GM23248 (cell line): Measurements from ENCODE around the gene SCD5. TPM values are rescaled to one million over a fixed set of nuclear protein-coding genes. Genes with fewer than 3 reads are reported as not detected.

Experiments used
- DNase-seq: peaks from one replicate; pipeline ENCODE4 v3.0.0-alpha.2; 2015
- H2AFZ ChIP-seq: fragments of 200-600 bp; sonication (generic); 2 replicates; pipeline ENCODE4 v1.6.1; 2016; ENCODE audit warnings: antibody characterized with exemption
- H3F3A ChIP-seq: fragments of 200-600 bp; sonication (generic); 2 replicates; pipeline ENCODE4 v1.6.1; 2016; ENCODE audit warnings: mild to moderate bottlenecking, antibody characterized with exemption, mixed run types; ENCODE audit not compliant: insufficient read depth
- H3K27ac ChIP-seq: fragments of 200-600 bp; sonication (generic); 2 replicates; pipeline ENCODE4 v1.5.1; 2016; ENCODE audit warnings: mild to moderate bottlenecking
- H3K27me3 ChIP-seq: fragments of 200-600 bp; sonication (generic); replicated peaks from 2 replicates; pipeline ENCODE4 v1.6.1; 2016; ENCODE audit warnings: mild to moderate bottlenecking; ENCODE audit not compliant: insufficient read depth
- H3K36me3 ChIP-seq: fragments of 200-600 bp; sonication (generic); 2 replicates; pipeline ENCODE4 v1.6.1; 2016; ENCODE audit warnings: low read depth, mild to moderate bottlenecking
- H3K4me1 ChIP-seq: fragments of 200-600 bp; sonication (generic); 2 replicates; pipeline ENCODE4 v1.6.1; 2016; ENCODE audit warnings: mild to moderate bottlenecking; ENCODE audit not compliant: insufficient read depth
- H3K4me2 ChIP-seq: fragments of 200-600 bp; sonication (generic); one replicate; pipeline ENCODE4 v1.6.1; 2016; ENCODE audit warnings: mild to moderate bottlenecking; ENCODE audit not compliant: unreplicated experiment
- H3K4me3 ChIP-seq: fragments of 200-600 bp; sonication (generic); 2 replicates; pipeline ENCODE4 v1.5.1; 2016; ENCODE audit warnings: mild to moderate bottlenecking
- H3K79me2 ChIP-seq: fragments of 200-600 bp; sonication (generic); 2 replicates; pipeline ENCODE4 v1.6.1; 2016; ENCODE audit warnings: mild to moderate bottlenecking; ENCODE audit not compliant: insufficient read depth
- H3K9ac ChIP-seq: fragments of 200-600 bp; sonication (generic); 2 replicates; pipeline ENCODE4 v1.6.1; 2016; ENCODE audit warnings: mild to moderate bottlenecking
- H3K9me2 ChIP-seq: fragments of 200-600 bp; sonication (generic); 2 replicates; pipeline ENCODE4 v1.6.1; 2016; ENCODE audit warnings: mixed run types, mild to moderate bottlenecking, moderate library complexity; ENCODE audit not compliant: insufficient read depth
- H3K9me3 ChIP-seq: fragments of 200-600 bp; sonication (generic); one replicate; pipeline ENCODE4 v1.6.1; 2017; ENCODE audit warnings: low read depth
- H4K20me1 ChIP-seq: fragments of 200-600 bp; sonication (generic); 2 replicates; pipeline ENCODE4 v1.6.0; 2016; ENCODE audit not compliant: insufficient read depth
- EZH2 ChIP-seq: fragments of 200-600 bp; sonication (generic); IDR thresholded peaks from 2 replicates; pipeline ENCODE4 v1.6.1; 2018; ENCODE audit warnings: antibody characterized with exemption, mild to moderate bottlenecking; ENCODE audit not compliant: insufficient read depth, poor library complexity, severe bottlenecking
- EZH2phosphoT487 ChIP-seq: fragments of 200-600 bp; sonication (generic); IDR thresholded peaks from 2 replicates; pipeline ENCODE4 v1.6.1; 2018; ENCODE audit warnings: antibody characterized with exemption, moderate library complexity, mild to moderate bottlenecking, low read depth; ENCODE audit not compliant: insufficient read depth
- WGBS, 2 experiments: methylation state at CpG; one replicate each; pipeline ENCODE4 v1.1.6; 2015 to 2017; ENCODE audit warnings: low lambda C conversion rate in 2 of 2, low coverage in 1 of 2; ENCODE audit errors: missing lambda C conversion rate in 2 of 2; 5-methylcytosine and 5-hydroxymethylcytosine counted together
- in situ Hi-C: fragments of 300-500 bp; cut with MboI; formaldehyde crosslinking; loops from 2 replicates; pipeline ENCODE4 v1.15.0; 2020
- polyA plus RNA-seq: library from polyadenylated mRNA; unstranded; fragments of >200 nt; fragmentation: Nextera tagmentation; extraction: Ambion mirVana; gene quantifications from 2 replicates; pipeline ENCODE4 v1.2.1, GENCODE V29; 2016
- total RNA-seq: library from RNA; depleted of rRNA; stranded (reverse); fragments of >200 nt; shearing (Covaris generic); gene quantifications from 2 replicates; pipeline ENCODE4 v1.2.3, GENCODE V29; 2014

SCD5 gene
- total and polyA plus RNA-seq, 2 experiments from 2014 or later: 12.5 to 39.8 TPM

DNA sequence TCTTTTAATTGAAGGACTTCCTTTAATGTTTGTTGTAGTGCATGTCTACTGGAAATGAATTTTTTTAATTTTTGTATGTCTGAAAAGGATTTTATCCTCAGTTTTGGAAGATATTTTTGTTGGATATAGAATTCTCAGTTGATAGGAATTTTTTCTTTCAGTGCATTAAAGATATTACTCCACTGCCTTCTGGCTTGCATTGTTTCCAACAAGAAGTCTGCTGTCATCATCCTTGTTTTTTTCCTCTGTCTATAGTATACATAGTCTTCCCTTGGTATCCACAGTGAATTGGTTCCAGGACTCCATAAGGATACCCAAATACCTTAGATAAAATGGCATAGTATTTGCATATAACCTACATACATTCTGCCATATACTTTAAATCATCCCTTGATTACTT lies 33.5 kb downstream of the SCD5 start:
- in situ Hi-C loops: loop anchor here (25.0 kb wide), 1 partner anchor 97 kb away; no protein-coding TSS in a partner anchor

DNA sequence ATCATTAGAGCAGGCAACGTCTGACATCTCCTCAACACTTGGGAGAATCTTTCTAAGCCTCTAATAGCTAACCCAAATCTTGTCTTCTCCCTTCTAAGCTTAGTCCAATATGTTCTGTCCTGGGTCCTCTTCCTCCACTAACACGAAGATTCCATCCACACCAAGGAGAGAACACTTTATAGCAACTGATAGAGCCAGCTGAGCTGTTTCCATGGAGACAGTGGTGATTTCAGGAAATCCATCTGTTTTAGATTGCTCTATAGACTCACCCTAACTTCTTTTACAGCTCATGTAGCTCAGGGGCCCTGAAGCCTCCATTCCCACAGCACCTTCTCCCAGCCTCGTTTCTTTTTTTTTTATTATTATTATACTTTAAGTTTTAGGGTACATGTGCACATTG lies 37.4 kb downstream of the SCD5 start:
- H3K79me2 ChIP-seq: peaks cover 14% of the 10 kb centered on the region
- WGBS, 2 experiments: 44 to 58% methylated on average over 3 of the region's 3 CpGs
- no peak overlapping the region for H3K9ac ChIP-seq
- no peak overlapping the region for H3K4me3 ChIP-seq
- no peaks in the 10 kb centered on the region for H4K20me1 ChIP-seq
- H3K9me2 ChIP-seq: no peaks in the 10 kb centered on the region
- H3F3A ChIP-seq: no peaks in the 10 kb centered on the region
- H2AFZ ChIP-seq: no peak overlapping the region
- in situ Hi-C loops: loop anchor here (25.0 kb wide), 1 partner anchor 101 kb away; no protein-coding TSS in a partner anchor
- TF ChIP-seq EZH2 (no peak), EZH2phosphoT487 (no peak)
- DNase-seq: peak; percentile 37
- no peaks in the 10 kb centered on the region for H3K27me3 ChIP-seq
- no peaks in the 10 kb centered on the region for H3K9me3 ChIP-seq
- no peak overlapping the region for H3K4me2 ChIP-seq
- no peaks in the 10 kb centered on the region for H3K4me1 ChIP-seq
- no peaks in the 10 kb centered on the region for H3K36me3 ChIP-seq
- H3K27ac ChIP-seq: no peak overlapping the region

More for the DNA sequence above, 33.5 kb downstream of the SCD5 start:
- Histone ChIP-seq H4K20me1 (no peaks in the 10 kb centered on the region), H3K9me3 (no peaks in the 10 kb centered on the region), H3K4me1 (no peaks in the 10 kb centered on the region), H3K9ac (no peak overlapping the region), H3K36me3 (no peaks in the 10 kb centered on the region), H3K9me2 (no peaks in the 10 kb centered on the region), H3K4me3 (no peak overlapping the region), H3K79me2 (peaks cover 43% of the 10 kb centered on the region), H2AFZ (no peak overlapping the region), H3K27me3 (no peaks in the 10 kb centered on the region), H3K27ac (no peak overlapping the region), H3F3A (no peaks in the 10 kb centered on the region), H3K4me2 (no peak overlapping the region)
- DNase-seq: no peak
- TF ChIP-seq EZH2: no peak
- no peak for TF ChIP-seq EZH2phosphoT487

DNA sequence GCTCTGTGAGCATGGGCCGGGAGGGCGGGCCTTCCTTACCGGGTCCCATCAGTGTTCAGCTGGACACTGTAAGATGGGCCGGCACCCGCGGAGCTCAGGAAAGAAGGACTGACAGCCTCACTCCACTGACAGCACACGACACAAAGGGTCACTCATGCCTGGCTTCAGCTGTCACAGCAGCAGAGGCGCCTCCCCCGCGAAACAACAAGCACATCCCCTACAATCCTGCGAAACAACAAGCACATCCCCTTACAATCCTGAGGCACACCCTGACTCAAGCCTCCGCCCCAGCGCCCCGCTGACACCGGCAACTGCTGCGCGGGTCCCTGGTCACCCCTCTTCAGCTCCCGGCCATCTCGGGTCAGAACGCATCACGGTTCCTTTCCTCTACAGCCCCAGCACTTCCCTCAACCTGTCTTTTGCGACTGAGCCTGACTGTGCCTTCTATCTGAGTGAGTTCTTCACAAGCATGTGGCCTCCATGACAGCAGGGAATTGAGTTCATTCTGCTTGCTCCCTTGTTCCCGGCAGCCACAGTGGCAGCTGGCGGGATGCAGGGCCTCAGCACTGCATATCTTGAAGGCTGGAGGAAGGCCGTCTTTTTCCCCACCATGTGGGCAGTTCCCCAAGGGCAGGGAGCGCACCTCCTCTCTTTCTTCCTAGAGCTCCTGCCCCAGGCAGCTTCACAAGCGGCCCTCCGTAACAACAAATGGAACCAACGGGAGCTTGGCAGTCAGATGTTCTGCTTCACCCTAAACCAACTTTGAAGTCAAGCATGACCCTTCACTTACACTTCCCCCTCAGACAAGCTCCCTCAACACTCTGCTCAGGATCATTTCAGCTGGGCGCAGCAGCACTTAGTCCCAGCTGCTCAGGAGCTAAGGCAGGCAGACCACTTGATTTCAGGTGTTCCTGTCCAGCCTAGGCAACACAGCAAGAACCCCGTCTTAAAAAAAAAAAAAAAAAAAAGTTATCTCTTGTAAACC lies 39.6 kb downstream of the SCD5 start:
- Histone ChIP-seq H3K9ac (no peak overlapping the region), H3K4me2 (no peak overlapping the region), H3K4me1 (peaks cover 5% of the 10 kb centered on the region), H4K20me1 (no peaks in the 10 kb centered on the region), H3K27ac (no peak overlapping the region), H3K4me3 (no peak overlapping the region), H3K9me2 (no peaks in the 10 kb centered on the region), H3K36me3 (no peaks in the 10 kb centered on the region), H3F3A (peaks cover 2% of the 10 kb centered on the region; the same call in 1 of the 2 replicates), H3K9me3 (no peaks in the 10 kb centered on the region), H2AFZ (no peak overlapping the region), H3K79me2 (peaks cover 28% of the 10 kb centered on the region; the same call in 1 of the 2 replicates), H3K27me3 (no peaks in the 10 kb centered on the region)
- 82 to 86% methylated on average over 26 to 30 of the region's 31 CpGs for WGBS, 2 experiments
- in situ Hi-C loops: loop anchor here (25.0 kb wide), 1 partner anchor 103 kb away; no protein-coding TSS in a partner anchor
- TF ChIP-seq EZH2phosphoT487: no peak
- TF ChIP-seq EZH2: no peak
- DNase-seq: no peak

DNA sequence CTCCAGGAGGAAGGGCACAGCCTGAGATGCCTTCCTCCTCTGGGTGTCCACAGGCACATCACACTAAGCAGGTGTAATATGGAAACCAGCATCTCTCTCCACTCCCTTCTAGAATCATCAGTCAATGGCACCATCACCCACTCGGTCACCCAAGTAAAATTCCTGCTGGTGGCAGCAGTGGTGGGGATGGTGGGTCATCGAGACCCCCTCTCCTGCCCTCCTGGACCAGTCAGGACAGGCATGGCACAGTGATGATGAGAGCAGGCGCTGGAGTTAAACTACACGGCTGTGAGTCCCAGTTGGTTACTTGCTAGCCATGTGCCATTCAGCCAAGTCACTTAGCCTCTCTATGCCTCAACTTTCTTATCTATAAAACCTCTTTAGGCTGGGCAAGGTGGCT lies 42.5 kb downstream of the SCD5 start:
- H3K9me3 ChIP-seq: no peaks in the 10 kb centered on the region
- 86% methylated on average over 4 of the region's 4 CpGs for WGBS, 2 experiments
- peaks cover 51% of the 10 kb centered on the region for H3K79me2 ChIP-seq
- no peak for TF ChIP-seq EZH2phosphoT487
- TF ChIP-seq EZH2: no peak
- in situ Hi-C loops: loop anchor here (25.0 kb wide), 1 partner anchor 106 kb away; no protein-coding TSS in a partner anchor
- H3K4me3 ChIP-seq: no peak overlapping the region
- no peak overlapping the region for H3K4me2 ChIP-seq
- no peak overlapping the region for H2AFZ ChIP-seq
- H3F3A ChIP-seq: peaks cover 5% of the 10 kb centered on the region; the same call in 1 of the 2 replicates
- H3K9ac ChIP-seq: no peak overlapping the region
- H3K36me3 ChIP-seq: no peaks in the 10 kb centered on the region
- DNase-seq: no peak
- H3K9me2 ChIP-seq: no peaks in the 10 kb centered on the region
- H3K27ac ChIP-seq: no peak overlapping the region
- H4K20me1 ChIP-seq: no peaks in the 10 kb centered on the region
- no peaks in the 10 kb centered on the region for H3K27me3 ChIP-seq
- H3K4me1 ChIP-seq: peaks cover 18% of the 10 kb centered on the region
